H1 (cell line): ENCODE measurements around the gene WDR74. TPM values are rescaled to one million over a fixed set of nuclear protein-coding genes. Genes with fewer than 3 reads are reported as not detected.

Source experiments
- CTCF ChIA-PET: fragments of 300-600 bp; sonication (Branson Sonifier 250); formaldehyde crosslinking; loops from one replicate; lab custom pipeline; 2021; ENCODE audit not compliant: partially characterized antibody; lab: Charles Lee
- POLR2A ChIA-PET: fragments of 300-600 bp; sonication (Branson Sonifier 250); formaldehyde crosslinking; loops from one replicate; lab custom pipeline; 2021; ENCODE audit warnings: inconsistent platforms; ENCODE audit not compliant: partially characterized antibody; lab: Charles Lee
- DNase-seq, 2 experiments: peaks; one replicate each; pipeline versions ENCODE4 v3.0.0 to v3.0.0-alpha.2; 2010 to 2022; ENCODE audit warnings: low spot score in 2 of 2, low read depth in 1 of 2, mixed read lengths in 1 of 2
- FAIRE-seq: peaks from 2 replicates; lab custom pipeline; 2011; peaks lifted over from hg19 to GRCh38; lab: Jason Lieb, UNC
- H2AFZ ChIP-seq: 2 replicates; pipeline ENCODE4 v1.8.1; 2012; ENCODE audit warnings: low read length, inconsistent platforms
- H2AK5ac ChIP-seq: 2 replicates; pipeline ENCODE4 v1.6.1; 2013; ENCODE audit warnings: low read depth, low read length
- H2BK120ac ChIP-seq: replicated peaks from 2 replicates; pipeline ENCODE3; 2013; ENCODE audit warnings: low read depth, low read length, inconsistent platforms
- H2BK12ac ChIP-seq: 2 replicates; pipeline ENCODE4 v1.6.1; 2013; ENCODE audit warnings: low read depth, low read length
- H2BK15ac ChIP-seq: 2 replicates; pipeline ENCODE4 v1.6.1; 2013; ENCODE audit warnings: low read length
- H2BK20ac ChIP-seq: 2 replicates; pipeline ENCODE4 v1.6.1; 2013; ENCODE audit warnings: low read length
- H2BK5ac ChIP-seq: 2 replicates; pipeline ENCODE4 v1.6.1; 2013; ENCODE audit warnings: low read depth, low read length
- H3K14ac ChIP-seq: 2 replicates; pipeline ENCODE4 v1.6.1; 2013; ENCODE audit warnings: inconsistent platforms; ENCODE audit not compliant: insufficient read length
- H3K18ac ChIP-seq: 2 replicates; pipeline ENCODE4 v1.6.1; 2013; ENCODE audit warnings: low read length; ENCODE audit errors: extremely low read depth
- H3K23ac ChIP-seq: 2 replicates; pipeline ENCODE4 v1.6.1; 2013; ENCODE audit warnings: inconsistent platforms; ENCODE audit not compliant: insufficient read length
- H3K23me2 ChIP-seq: 2 replicates; pipeline ENCODE4 v1.6.1; 2013; ENCODE audit warnings: low read depth, low read length
- H3K27ac ChIP-seq: 2 replicates; pipeline ENCODE4 v1.6.1; 2011; ENCODE audit warnings: low read depth, low read length, inconsistent platforms
- H3K27me3 ChIP-seq, 4 experiments: replicated peaks in 1 of 4; 1 replicate in 1 of 4; 2 replicates in 3 of 4; pipeline versions ENCODE4 v1.6.1 to v1.8.1; 2011 to 2013; ENCODE audit warnings: low read length in 3 of 4, mild to moderate bottlenecking in 3 of 4, inconsistent platforms in 2 of 4, mixed read lengths in 2 of 4, moderate library complexity in 1 of 4; ENCODE audit not compliant: control insufficient read depth in 3 of 4, insufficient read depth in 3 of 4; ENCODE audit errors: extremely low read depth in 1 of 4
- H3K36me3 ChIP-seq, 4 experiments: 2 replicates each; pipeline versions ENCODE4 v1.6.1 to v1.8.1; 2011 to 2013; ENCODE audit warnings: mild to moderate bottlenecking in 4 of 4, low read length in 3 of 4, moderate library complexity in 2 of 4, control low read depth in 1 of 4, inconsistent platforms in 1 of 4; ENCODE audit not compliant: insufficient read depth in 4 of 4, control insufficient read depth in 2 of 4
- H3K4ac ChIP-seq: replicated peaks from 2 replicates; pipeline ENCODE3; 2013; ENCODE audit warnings: low read length, low read depth, mixed read lengths, inconsistent platforms; ENCODE audit not compliant: insufficient read length
- H3K4me1 ChIP-seq, 4 experiments: replicated peaks in 1 of 4; 1 replicate in 1 of 4; 2 replicates in 3 of 4; pipeline versions ENCODE4 v1.6.1 to v1.8.1; 2011 to 2013; ENCODE audit warnings: low read length in 3 of 4, inconsistent platforms in 2 of 4, mixed read lengths in 1 of 4; ENCODE audit not compliant: insufficient read depth in 4 of 4, control insufficient read depth in 3 of 4
- H3K4me2 ChIP-seq, 2 experiments: 2 replicates each; pipeline versions ENCODE4 v1.6.1 to v1.8.1; 2011 to 2013; ENCODE audit warnings: low read depth in 2 of 2, low read length in 2 of 2, control low read depth in 1 of 2, inconsistent platforms in 1 of 2, mild to moderate bottlenecking in 1 of 2; ENCODE audit not compliant: insufficient read depth in 1 of 2
- H3K4me3 ChIP-seq, 4 experiments: fragments of 200-600, 300-600 bp in 1 of 4; sonication (generic), shearing (Covaris generic), sonication (Bioruptor Twin) in 1 of 4; 2 replicates each; pipeline versions ENCODE4 v1.5.1 to v1.8.1; 2011 to 2016; ENCODE audit warnings: low read length in 4 of 4, low read depth in 3 of 4, control low read depth in 2 of 4, inconsistent platforms in 2 of 4, mild to moderate bottlenecking in 2 of 4, mixed read lengths in 1 of 4, moderate library complexity in 1 of 4; ENCODE audit not compliant: insufficient read depth in 2 of 4; ENCODE audit errors: extremely low read depth in 1 of 4
- H3K56ac ChIP-seq: replicated peaks from 2 replicates; pipeline ENCODE3; 2013; ENCODE audit warnings: low read depth, mild to moderate bottlenecking, mixed read lengths, low read length, inconsistent platforms; ENCODE audit not compliant: insufficient read length
- H3K79me1 ChIP-seq: 2 replicates; pipeline ENCODE4 v1.6.1; 2013; ENCODE audit warnings: low read depth, low read length, control low read depth
- H3K79me2 ChIP-seq, 2 experiments: 2 replicates each; pipeline versions ENCODE4 v1.6.1 to v1.8.1; 2012 to 2013; ENCODE audit warnings: low read length in 2 of 2, mild to moderate bottlenecking in 2 of 2, inconsistent platforms in 1 of 2; ENCODE audit not compliant: insufficient read depth in 2 of 2, control insufficient read depth in 1 of 2
- H3K9ac ChIP-seq, 4 experiments: replicated peaks in 1 of 4; 1 replicate in 1 of 4; 2 replicates in 3 of 4; pipeline versions ENCODE4 v1.6.1 to v1.8.1; 2011 to 2013; ENCODE audit warnings: low read depth in 3 of 4, low read length in 3 of 4, control low read depth in 2 of 4, mild to moderate bottlenecking in 2 of 4, moderate library complexity in 2 of 4, inconsistent platforms in 1 of 4; ENCODE audit errors: extremely low read depth in 1 of 4
- H3K9me3 ChIP-seq, 2 experiments: 2 replicates each; pipeline versions ENCODE4 v1.6.1 to v1.8.1; 2012 to 2013; ENCODE audit warnings: mild to moderate bottlenecking in 2 of 2, moderate library complexity in 2 of 2, control low read depth in 1 of 2, inconsistent platforms in 1 of 2, low read depth in 1 of 2, low read length in 1 of 2, mixed read lengths in 1 of 2; ENCODE audit not compliant: insufficient read depth in 2 of 2
- H4K20me1 ChIP-seq, 2 experiments: replicated peaks in 1 of 2; 2 replicates each; pipeline versions ENCODE3 to v1.8.1; 2011 to 2013; ENCODE audit warnings: inconsistent platforms in 2 of 2, low read length in 2 of 2, mild to moderate bottlenecking in 1 of 2; ENCODE audit not compliant: insufficient read depth in 2 of 2, control insufficient read depth in 1 of 2
- H4K5ac ChIP-seq: 2 replicates; pipeline ENCODE4 v1.6.1; 2013; ENCODE audit warnings: low read length, low read depth, mixed read lengths, inconsistent platforms; ENCODE audit not compliant: insufficient read length
- H4K8ac ChIP-seq: 2 replicates; pipeline ENCODE4 v1.8.0; 2013; ENCODE audit warnings: mild to moderate bottlenecking, moderate library complexity, low read length, inconsistent platforms; ENCODE audit not compliant: insufficient read depth; ENCODE audit errors: extremely low read depth
- H4K91ac ChIP-seq: replicated peaks from 2 replicates; pipeline ENCODE3; 2013; ENCODE audit warnings: low read length, mixed read lengths, inconsistent platforms; ENCODE audit not compliant: insufficient read length
- ATF2 ChIP-seq: IDR thresholded peaks from 2 replicates; pipeline ENCODE4 v1.6.1; 2012; ENCODE audit warnings: low read length, inconsistent platforms
- BCL11A ChIP-seq, 2 experiments: IDR thresholded peaks; one replicate each; pipeline ENCODE4 v1.6.1; 2011; ENCODE audit warnings: low read depth in 2 of 2, low read length in 2 of 2, mild to moderate bottlenecking in 2 of 2
- CTCF ChIP-seq, 3 experiments: IDR thresholded peaks; 1 replicate in 2 of 3; 2 replicates in 1 of 3; pipeline versions ENCODE4 v1.5.1 to v1.6.1; 2011; ENCODE audit warnings: low read length in 3 of 3, mild to moderate bottlenecking in 3 of 3, inconsistent platforms in 2 of 3, low read depth in 1 of 3, moderate library complexity in 1 of 3; ENCODE audit not compliant: insufficient read depth in 1 of 3; ENCODE audit errors: control extremely low read depth in 1 of 3
- EZH2 ChIP-seq: fragments of 200-600 bp; sonication (generic); IDR thresholded peaks from 2 replicates; pipeline ENCODE4 v1.7.1; 2012; ENCODE audit warnings: low read depth, mild to moderate bottlenecking, moderate library complexity, low read length, inconsistent platforms; ENCODE audit not compliant: severe bottlenecking
- JUND ChIP-seq: IDR thresholded peaks from 2 replicates; pipeline ENCODE4 v1.6.1; 2011; ENCODE audit warnings: mild to moderate bottlenecking, improper control_type of control experiment, low read length
- MAX ChIP-seq: IDR thresholded peaks from 2 replicates; pipeline ENCODE4 v1.6.1; 2012; ENCODE audit warnings: inconsistent platforms
- RFX5 ChIP-seq: IDR thresholded peaks from 2 replicates; pipeline ENCODE4 v1.6.1; 2011; ENCODE audit warnings: low read depth, low read length, improper control_type of control experiment, borderline replicate concordance
- SRF ChIP-seq: IDR thresholded peaks from 2 replicates; pipeline ENCODE4 v1.6.1; 2011; ENCODE audit warnings: mild to moderate bottlenecking, low read depth, low read length, moderate library complexity
- YY1 ChIP-seq: IDR thresholded peaks from 2 replicates; pipeline ENCODE4 v1.6.1; 2011; ENCODE audit warnings: low read depth, mild to moderate bottlenecking, low read length
- WGBS, 2 experiments: shearing (Covaris generic) in 1 of 2; methylation state at CpG; one replicate each; pipeline versions ENCODE4 v1.1.6 to v1.1.7; 2013 to 2015; ENCODE audit warnings: low lambda C conversion rate in 2 of 2, mixed read lengths in 2 of 2, inconsistent platforms in 1 of 2, low coverage in 1 of 2, missing lambda C conversion rate in 1 of 2; ENCODE audit not compliant: insufficient replicate concordance in 2 of 2, insufficient coverage in 1 of 2, insufficient read length in 1 of 2; ENCODE audit errors: extremely low coverage in 1 of 2, missing lambda C conversion rate in 1 of 2; 5-methylcytosine and 5-hydroxymethylcytosine counted together
- polyA plus RNA-seq, 7 experiments: library from polyadenylated mRNA; depleted of rRNA in 3 of 7; stranded (reverse) in 5 of 7; unstranded in 2 of 7; fragments of >200 nt in 5 of 7; fragments of 200-250 nt in 2 of 7; gene quantifications; 1 replicate in 5 of 7; 2 replicates in 1 of 7; 4 replicates in 1 of 7; pipeline versions ENCODE4 v1.2.1 to v1.2.3, GENCODE V29; 2011 to 2013; ENCODE audit warnings: missing spikeins in 2 of 7, mixed read lengths in 2 of 7
- total RNA-seq: library from RNA; stranded (reverse); fragmentation: NEBNext Ultra II Directional; extraction: Animal tissue kit (Norgen Biotek cat#: 25700); gene quantifications from 2 replicates; pipeline ENCODE4 v1.2.1, GENCODE V29; 2021

WDR74 gene
- total and polyA plus RNA-seq, 2 of the 8 experiments (the other 6 are each of a cell fraction or from before 2014, with no cell fraction given) = 93.6 to 97.0 TPM

GRCh38 chr11:62816557-62816956 lies 22.8 kb downstream of the WDR74 start:
- Histone ChIP-seq H3K36me3 (peaks cover 3 to 18% (median 4%) of the 10 kb centered on the region in 4 experiments; a peak in 4 of 8 replicates), H4K8ac (no peak overlapping the region), H3K14ac (no peak overlapping the region), H3K18ac (no peak overlapping the region), H3K4me2 (no peak overlapping the region), H3K27ac (no peak overlapping the region), H4K20me1 (no peaks in the 10 kb centered on the region), H2AK5ac (no peak overlapping the region), H3K4me1 (no peaks in the 10 kb centered on the region), H3K79me1 (no peaks in the 10 kb centered on the region), H3K56ac (no peak overlapping the region), H4K91ac (no peak overlapping the region), H2BK5ac (no peak overlapping the region), H2BK12ac (no peak overlapping the region), H3K79me2 (no peaks in the 10 kb centered on the region; a peak in 1 of 4 replicates), H3K23ac (no peak overlapping the region), H3K9ac (no peak overlapping the region), H2BK120ac (no peak overlapping the region), H4K5ac (no peak overlapping the region), H3K9me3 (no peaks in the 10 kb centered on the region), H2BK15ac (no peak overlapping the region), H2BK20ac (no peak overlapping the region), H3K27me3 (no peaks in the 10 kb centered on the region), H3K4ac (no peak overlapping the region), H3K4me3 (no peak overlapping the region), H3K23me2 (no peaks in the 10 kb centered on the region), H2AFZ (no peak overlapping the region)
- DNase-seq = no peak
- FAIRE-seq = no peak
- ChIA-PET CTCF (interaction anchor here (0.7 to 1.9 kb wide), 7 partner anchors 9 to 69 kb away, joined by 3 to 9 read pairs (median 3); partner anchors contain the start of gene TMEM223), POLR2A (interaction anchor here (0.7 to 6.8 kb wide), 14 partner anchors 10 to 75 kb away, joined by 3 to 57 read pairs (median 6); partner anchors contain the start of genes NXF1, STX5, TEX54 and WDR74)
- TF ChIP-seq BCL11A (IDR thresholded peaks at IDR 0.05; ENCODE audit: low read depth in 2 of 2, low read length in 2 of 2) = no peak
- no peak for TF ChIP-seq YY1
- no peak for TF ChIP-seq EZH2
- TF ChIP-seq ATF2 = no peak
- TF ChIP-seq CTCF (IDR thresholded peaks at IDR 0.05; ENCODE audit: control extremely low read depth in 1 of 3, insufficient read depth in 1 of 3, low read depth in 1 of 3, low read length in 3 of 3) = no peak
- no peak for TF ChIP-seq JUND
- no peak for TF ChIP-seq RFX5
- TF ChIP-seq MAX = no peak
- TF ChIP-seq SRF = no peak
- WGBS, 2 experiments = 97% methylated on average over 8 of the region's 8 CpGs; no CpG with 5 or more reads in 1 of the 2 experiments
